ENCODE results near the gene U2SURP. TPM values are rescaled to one million over a fixed set of nuclear protein-coding genes. Genes with fewer than 3 reads are reported as not detected.
"Not testable (repeated sequence)": the region's sequence is repeated elsewhere in the genome, so short reads cannot be mapped to it uniquely, and the experiment has no call there.

Gene U2SURP
- total and polyA plus RNA-seq, 2 donors = 79.7 to 107 TPM

DNA sequence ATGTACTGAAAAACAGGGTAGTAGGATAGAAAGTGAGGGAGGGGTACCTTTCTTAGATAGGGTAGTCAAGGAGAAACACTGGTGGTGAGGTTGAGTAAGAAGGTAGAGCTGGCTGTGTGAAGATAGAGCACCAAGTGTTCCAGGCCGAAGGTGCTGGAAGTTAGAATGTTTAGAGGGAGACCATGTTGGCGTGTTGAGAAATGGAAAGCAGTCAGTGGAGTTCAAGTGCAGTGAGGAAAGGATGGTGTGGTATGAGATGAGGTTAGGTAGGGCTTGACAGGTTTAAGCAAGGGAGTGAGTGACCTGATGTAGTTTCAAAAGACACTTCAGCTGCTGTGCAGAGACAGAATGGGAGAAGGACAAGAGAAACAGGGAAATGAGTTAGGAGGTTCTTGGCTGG is 64.0 kb downstream of the U2SURP start:
- Histone ChIP-seq H3K27ac (ENCODE audit: low read depth in 1 of 2, low read length in 1 of 2) (no peak overlapping the region), H3K27me3 (ENCODE audit: control insufficient read depth in 2 of 2, insufficient read depth in 1 of 2, low read length in 1 of 2) (no peaks in the 10 kb centered on the region), H3K36me3 (ENCODE audit: control insufficient read depth in 2 of 2, insufficient read depth in 2 of 2, low read length in 1 of 2) (peaks cover 0 to 8% of the 10 kb centered on the region in 2 donors), H3K4me1 (ENCODE audit: control insufficient read depth in 2 of 2, insufficient read depth in 2 of 2, low read length in 2 of 2) (no peaks in the 10 kb centered on the region), H3K9me3 (ENCODE audit: control insufficient read depth in 2 of 2, insufficient read depth in 1 of 2, low read length in 1 of 2) (no peaks in the 10 kb centered on the region), H3K4me3 (ENCODE audit: low read length in 2 of 2) (no peak overlapping the region)
- DNase-seq (ENCODE audit: low read depth in 6 of 9, low spot score in 9 of 9) = no peak
- 98% methylated on average over 2 of the region's 2 CpGs for WGBS

DNA sequence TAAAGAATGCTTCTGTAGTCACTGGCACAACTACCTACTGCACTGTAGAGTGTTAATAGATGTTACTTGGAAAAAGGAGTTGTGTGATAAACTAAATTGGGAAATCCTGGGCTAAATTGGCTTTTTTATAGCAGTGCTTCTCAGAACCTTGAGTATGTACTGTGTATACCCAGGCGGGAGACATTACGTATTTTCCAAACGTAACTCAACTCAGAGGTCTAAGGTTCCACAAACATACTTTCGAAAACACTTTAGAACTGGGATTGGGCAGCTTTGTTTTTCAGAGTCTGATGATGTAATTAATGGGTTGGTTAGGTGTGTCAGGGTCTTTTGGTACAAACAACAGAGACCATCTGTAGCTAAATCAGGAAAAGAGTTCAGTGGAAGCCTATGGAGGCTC is 64.7 kb downstream of the U2SURP start:
- H3K9me3 ChIP-seq (ENCODE audit: control insufficient read depth in 2 of 2, insufficient read depth in 1 of 2, low read length in 1 of 2) = no peaks in the 10 kb centered on the region
- H3K27me3 ChIP-seq (ENCODE audit: control insufficient read depth in 2 of 2, insufficient read depth in 1 of 2, low read length in 1 of 2) = no peaks in the 10 kb centered on the region
- peaks cover 0 to 8% of the 10 kb centered on the region in 2 donors for H3K36me3 ChIP-seq (ENCODE audit: control insufficient read depth in 2 of 2, insufficient read depth in 2 of 2, low read length in 1 of 2)
- 98% methylated on average over 4 of the region's 4 CpGs for WGBS
- H3K27ac ChIP-seq (ENCODE audit: low read depth in 1 of 2, low read length in 1 of 2) = no peak overlapping the region
- no peak for DNase-seq (ENCODE audit: low read depth in 6 of 9, low spot score in 9 of 9)
- H3K4me3 ChIP-seq (ENCODE audit: low read length in 2 of 2) = no peak overlapping the region
- no peaks in the 10 kb centered on the region for H3K4me1 ChIP-seq (ENCODE audit: control insufficient read depth in 2 of 2, insufficient read depth in 2 of 2, low read length in 2 of 2)

GRCh38 chr3:143067201-143067600 is 65.8 kb downstream of the U2SURP start:
- WGBS = over 99% methylated on average over 3 of the region's 3 CpGs
- no peaks in the 10 kb centered on the region for H3K9me3 ChIP-seq (ENCODE audit: control insufficient read depth in 2 of 2, insufficient read depth in 1 of 2, low read length in 1 of 2)
- H3K4me1 ChIP-seq (ENCODE audit: control insufficient read depth in 2 of 2, insufficient read depth in 2 of 2, low read length in 2 of 2) = no peaks in the 10 kb centered on the region
- H3K4me3 ChIP-seq (ENCODE audit: low read length in 2 of 2) = no peak overlapping the region
- peaks cover 0 to 5% of the 10 kb centered on the region in 2 donors for H3K36me3 ChIP-seq (ENCODE audit: control insufficient read depth in 2 of 2, insufficient read depth in 2 of 2, low read length in 1 of 2)
- H3K27me3 ChIP-seq (ENCODE audit: control insufficient read depth in 2 of 2, insufficient read depth in 1 of 2, low read length in 1 of 2) = no peaks in the 10 kb centered on the region
- no peak overlapping the region for H3K27ac ChIP-seq (ENCODE audit: low read depth in 1 of 2, low read length in 1 of 2)
- DNase-seq (ENCODE audit: low read depth in 6 of 9, low spot score in 9 of 9) = no peak

DNA sequence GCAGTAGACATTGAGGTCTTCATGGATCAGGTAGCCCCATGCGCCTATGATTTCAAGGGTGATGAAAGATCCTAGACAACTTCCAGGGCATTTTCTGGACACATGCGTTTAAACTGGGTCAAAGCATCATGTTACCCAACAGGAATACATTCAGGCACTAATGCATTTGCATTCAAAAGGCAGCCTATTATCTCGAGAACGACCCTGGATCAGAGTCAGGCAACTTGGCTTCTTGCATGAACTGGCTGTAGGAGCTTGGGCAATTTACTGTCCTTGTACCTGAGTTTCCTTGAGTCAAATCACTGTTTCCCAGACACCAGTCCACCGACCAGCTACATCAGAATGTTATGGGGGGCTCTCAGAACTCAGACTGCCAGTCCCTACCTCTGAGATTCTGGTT is 66.7 kb downstream of the U2SURP start:
- WGBS = 89% methylated on average over 5 of the region's 5 CpGs
- Histone ChIP-seq H3K9me3 (ENCODE audit: control insufficient read depth in 2 of 2, insufficient read depth in 1 of 2, low read length in 1 of 2) (no peaks in the 10 kb centered on the region), H3K27ac (ENCODE audit: low read depth in 1 of 2, low read length in 1 of 2) (no peak overlapping the region), H3K27me3 (ENCODE audit: control insufficient read depth in 2 of 2, insufficient read depth in 1 of 2, low read length in 1 of 2) (no peaks in the 10 kb centered on the region), H3K36me3 (ENCODE audit: control insufficient read depth in 2 of 2, insufficient read depth in 2 of 2, low read length in 1 of 2) (peaks cover 0 to 2% of the 10 kb centered on the region in 2 donors), H3K4me1 (ENCODE audit: control insufficient read depth in 2 of 2, insufficient read depth in 2 of 2, low read length in 2 of 2) (no peaks in the 10 kb centered on the region), H3K4me3 (ENCODE audit: low read length in 2 of 2) (no peak overlapping the region)
- DNase-seq (ENCODE audit: low read depth in 6 of 9, low spot score in 9 of 9) = no peak

DNA sequence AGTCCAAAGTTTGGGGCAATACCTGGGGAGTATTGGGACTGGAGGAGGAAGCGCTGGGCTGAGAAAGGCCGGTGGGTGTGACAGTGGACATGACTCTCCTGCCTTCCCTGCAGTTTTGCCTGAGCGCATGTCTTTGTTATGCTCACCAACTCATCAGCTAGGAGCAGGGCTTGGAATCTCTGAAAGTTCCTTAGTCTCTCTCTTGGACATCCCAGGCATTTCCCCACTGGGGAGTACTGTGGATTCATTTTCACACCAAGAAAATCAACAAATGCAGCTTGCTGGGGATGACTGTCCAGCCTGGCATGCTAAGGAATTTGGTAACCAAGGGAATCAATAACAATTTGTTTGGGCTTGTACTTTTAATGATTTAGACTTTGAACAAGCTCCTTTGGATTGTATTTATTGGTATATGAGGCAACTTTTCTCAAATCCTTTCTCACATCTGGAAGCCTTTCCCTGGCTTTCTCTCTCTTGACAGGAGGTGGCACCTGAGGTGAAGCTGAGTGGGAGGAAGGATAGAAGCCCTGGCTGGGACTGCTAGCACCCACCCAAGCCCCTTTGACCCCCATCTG is 69.7 kb downstream of the U2SURP start:
- WGBS = 95% methylated on average over 3 of the region's 3 CpGs
- DNase-seq (ENCODE audit: low read depth in 6 of 9, low spot score in 9 of 9) = no peak

DNA sequence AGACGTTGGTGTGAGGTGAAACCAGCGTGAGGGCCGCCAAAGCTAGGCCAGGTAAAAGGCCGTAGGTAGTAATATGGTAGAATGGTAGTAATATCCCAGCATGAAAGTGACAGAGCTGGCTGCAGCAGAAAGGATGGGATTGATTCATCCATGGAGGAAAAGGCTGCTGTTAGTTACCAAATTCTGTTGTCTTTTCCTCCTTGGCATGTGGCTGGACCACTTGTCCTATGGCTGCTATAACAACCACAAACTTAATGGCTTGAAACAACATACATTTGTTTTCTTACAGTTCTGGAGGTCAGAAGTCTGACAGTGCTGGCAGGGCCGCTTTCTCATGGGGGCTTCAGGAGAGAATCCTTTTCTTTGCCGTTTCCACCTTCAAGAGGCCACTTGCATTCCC is 70.4 kb downstream of the U2SURP start:
- Histone ChIP-seq H3K27ac (ENCODE audit: low read depth in 1 of 2, low read length in 1 of 2) (no peak overlapping the region), H3K9me3 (ENCODE audit: control insufficient read depth in 2 of 2, insufficient read depth in 1 of 2, low read length in 1 of 2) (no peaks in the 10 kb centered on the region)
- WGBS = 98% methylated on average over 6 of the region's 6 CpGs

More for the DNA sequence above, 69.7 kb downstream of the U2SURP start:
- H3K4me3 ChIP-seq (ENCODE audit: low read length in 2 of 2) = no peak overlapping the region
- H3K9me3 ChIP-seq (ENCODE audit: control insufficient read depth in 2 of 2, insufficient read depth in 1 of 2, low read length in 1 of 2) = no peaks in the 10 kb centered on the region
- H3K36me3 ChIP-seq (ENCODE audit: control insufficient read depth in 2 of 2, insufficient read depth in 2 of 2, low read length in 1 of 2) = no peaks in the 10 kb centered on the region
- H3K27me3 ChIP-seq (ENCODE audit: control insufficient read depth in 2 of 2, insufficient read depth in 1 of 2, low read length in 1 of 2) = no peaks in the 10 kb centered on the region
- no peaks in the 10 kb centered on the region for H3K4me1 ChIP-seq (ENCODE audit: control insufficient read depth in 2 of 2, insufficient read depth in 2 of 2, low read length in 2 of 2)
- H3K27ac ChIP-seq (ENCODE audit: low read depth in 1 of 2, low read length in 1 of 2) = no peak overlapping the region

GRCh38 chr3:143072298-143073020 is 71.1 kb downstream of the U2SURP start:
- not testable (repeated sequence) for H3K36me3 ChIP-seq (ENCODE audit: control insufficient read depth in 2 of 2, insufficient read depth in 2 of 2, low read length in 1 of 2); DNase-seq (ENCODE audit: low read depth in 6 of 9, low spot score in 9 of 9); H3K27ac ChIP-seq (ENCODE audit: low read depth in 1 of 2, low read length in 1 of 2); H3K27me3 ChIP-seq (ENCODE audit: control insufficient read depth in 2 of 2, insufficient read depth in 1 of 2, low read length in 1 of 2); H3K9me3 ChIP-seq (ENCODE audit: control insufficient read depth in 2 of 2, insufficient read depth in 1 of 2, low read length in 1 of 2); H3K4me1 ChIP-seq (ENCODE audit: control insufficient read depth in 2 of 2, insufficient read depth in 2 of 2, low read length in 2 of 2); H3K4me3 ChIP-seq (ENCODE audit: low read length in 2 of 2)
- 97% methylated on average over 12 of the region's 12 CpGs for WGBS

More for the DNA sequence above, 70.4 kb downstream of the U2SURP start:
- Histone ChIP-seq H3K27me3 (ENCODE audit: control insufficient read depth in 2 of 2, insufficient read depth in 1 of 2, low read length in 1 of 2) (no peaks in the 10 kb centered on the region), H3K36me3 (ENCODE audit: control insufficient read depth in 2 of 2, insufficient read depth in 2 of 2, low read length in 1 of 2) (no peaks in the 10 kb centered on the region), H3K4me1 (ENCODE audit: control insufficient read depth in 2 of 2, insufficient read depth in 2 of 2, low read length in 2 of 2) (no peaks in the 10 kb centered on the region), H3K4me3 (ENCODE audit: low read length in 2 of 2) (no peak overlapping the region)
- no peak for DNase-seq (ENCODE audit: low read depth in 6 of 9, low spot score in 9 of 9)

- H3K36me3 ChIP-seq (ENCODE audit: control insufficient read depth in 2 of 2, insufficient read depth in 2 of 2, low read length in 1 of 2); H3K27me3 ChIP-seq (ENCODE audit: control insufficient read depth in 2 of 2, insufficient read depth in 1 of 2, low read length in 1 of 2); DNase-seq (ENCODE audit: low read depth in 6 of 9, low spot score in 9 of 9); H3K27ac ChIP-seq (ENCODE audit: low read depth in 1 of 2, low read length in 1 of 2); H3K9me3 ChIP-seq (ENCODE audit: control insufficient read depth in 2 of 2, insufficient read depth in 1 of 2, low read length in 1 of 2); H3K4me3 ChIP-seq (ENCODE audit: low read length in 2 of 2); H3K4me1 ChIP-seq (ENCODE audit: control insufficient read depth in 2 of 2, insufficient read depth in 2 of 2, low read length in 2 of 2): not testable (repeated sequence)
- WGBS = 96% methylated on average over 13 of the region's 15 CpGs
Measured at GRCh38 chr3:143073541-143073940, 72.2 kb downstream of the U2SURP start.

DNA sequence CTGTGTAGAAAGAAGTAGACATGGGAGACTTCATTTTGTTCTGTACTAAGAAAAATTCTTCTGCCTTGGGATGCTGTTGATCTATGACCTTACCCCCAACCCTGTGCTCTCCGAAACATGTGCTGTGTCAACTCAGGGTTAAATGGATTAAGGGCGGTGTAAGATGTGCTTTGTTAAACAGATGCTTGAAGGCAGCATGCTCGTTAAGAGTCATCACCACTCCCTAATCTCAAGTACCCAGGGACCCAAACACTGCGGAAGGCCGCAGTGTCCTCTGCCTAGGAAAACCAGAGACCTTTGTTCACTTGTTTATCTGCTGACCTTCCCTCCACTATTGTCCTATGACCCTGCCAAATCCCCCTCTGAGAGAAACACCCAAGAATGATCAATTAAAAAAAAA is 72.6 kb downstream of the U2SURP start:
- H3K27ac ChIP-seq (ENCODE audit: low read depth in 1 of 2, low read length in 1 of 2); H3K9me3 ChIP-seq (ENCODE audit: control insufficient read depth in 2 of 2, insufficient read depth in 1 of 2, low read length in 1 of 2); H3K36me3 ChIP-seq (ENCODE audit: control insufficient read depth in 2 of 2, insufficient read depth in 2 of 2, low read length in 1 of 2); H3K4me1 ChIP-seq (ENCODE audit: control insufficient read depth in 2 of 2, insufficient read depth in 2 of 2, low read length in 2 of 2); H3K27me3 ChIP-seq (ENCODE audit: control insufficient read depth in 2 of 2, insufficient read depth in 1 of 2, low read length in 1 of 2); H3K4me3 ChIP-seq (ENCODE audit: low read length in 2 of 2); DNase-seq (ENCODE audit: low read depth in 6 of 9, low spot score in 9 of 9): not testable (repeated sequence)
- WGBS = 100% methylated on average over 5 of the region's 5 CpGs

Data from thymus (tissue), 11 donors.